GM12878 (cell line): ENCODE results near the gene DCAF8.

Experiments
- BCLAF1 ChIP-seq: fragments of 450-650 bp; IDR thresholded peaks from 2 replicates; pipeline ENCODE4 v1.6.1; 2017; ENCODE audit warnings: antibody characterized with exemption, mild to moderate bottlenecking, moderate library complexity
- CBX5 ChIP-seq: sonication (generic); IDR thresholded peaks from 2 replicates; pipeline ENCODE4 v1.6.1; 2016; ENCODE audit warnings: low read depth, moderate library complexity, mild to moderate bottlenecking, inconsistent platforms
- CEBPB ChIP-seq, 2 experiments: fragments of 150-350 bp in 1 of 2; IDR thresholded peaks; 2 replicates each; pipeline ENCODE4 v1.6.1; 2012 to 2014; ENCODE audit warnings: low read depth in 2 of 2, low read length in 2 of 2, borderline replicate concordance in 1 of 2, inconsistent platforms in 1 of 2
- CTCF ChIP-seq, 3 experiments: IDR thresholded peaks in 2 of 3; conservative IDR thresholded peaks in 1 of 3; 2 replicates each; pipeline ENCODE4 v1.5.1; 2011; ENCODE audit warnings: low read depth in 3 of 3, low read length in 3 of 3, mild to moderate bottlenecking in 3 of 3, control low read depth in 2 of 3, moderate library complexity in 2 of 3, inconsistent platforms in 1 of 3, mixed read lengths in 1 of 3; ENCODE audit not compliant: control insufficient read depth in 2 of 3, insufficient read depth in 1 of 3; ENCODE audit errors: extremely low read depth in 1 of 3
- EZH2 ChIP-seq: IDR thresholded peaks from 2 replicates; pipeline ENCODE4 v1.6.1; 2012; ENCODE audit warnings: low read depth, mild to moderate bottlenecking, control low read depth, inconsistent platforms, low read length, borderline replicate concordance; ENCODE audit not compliant: control insufficient read depth
- MAX ChIP-seq: IDR thresholded peaks from 2 replicates; pipeline ENCODE4 v1.6.1; 2012; ENCODE audit warnings: low read depth, low read length, improper control_type of control experiment
- MTA3 ChIP-seq: IDR thresholded peaks from 2 replicates; pipeline ENCODE4 v1.6.1; 2012; ENCODE audit warnings: low read length, inconsistent platforms, borderline replicate concordance
- POLR2A ChIP-seq: IDR thresholded peaks from 2 replicates; pipeline ENCODE4 v1.6.1; 2011; ENCODE audit warnings: low read depth, mild to moderate bottlenecking, low read length
- POLR2AphosphoS5 ChIP-seq: IDR thresholded peaks from 2 replicates; pipeline ENCODE4 v1.6.1; 2011; ENCODE audit warnings: mild to moderate bottlenecking, low read length, inconsistent platforms
- SRF ChIP-seq, 2 experiments: IDR thresholded peaks; 2 replicates each; pipeline ENCODE4 v1.6.1; 2011; ENCODE audit warnings: low read depth in 2 of 2, low read length in 2 of 2, mild to moderate bottlenecking in 1 of 2, moderate library complexity in 1 of 2

- no peak for TF ChIP-seq CTCF (IDR thresholded peaks at IDR 0.05 in 2 of 3, conservative IDR thresholded peaks at IDR 0.05 in 1 of 3; ENCODE audit: control insufficient read depth in 2 of 3, extremely low read depth in 1 of 3, insufficient read depth in 1 of 3, low read depth in 3 of 3, low read length in 3 of 3)
- no peak for TF ChIP-seq BCLAF1
- no peak for TF ChIP-seq CEBPB (IDR thresholded peaks at IDR 0.05; ENCODE audit: borderline replicate concordance in 1 of 2, low read depth in 2 of 2, low read length in 2 of 2)
- no peak for TF ChIP-seq SRF (IDR thresholded peaks at IDR 0.05; ENCODE audit: low read depth in 2 of 2, low read length in 2 of 2)
- TF ChIP-seq MAX: no peak
- no peak for TF ChIP-seq POLR2A
- no peak for TF ChIP-seq EZH2
- no peak for TF ChIP-seq CBX5
- no peak for TF ChIP-seq POLR2AphosphoS5
- TF ChIP-seq MTA3: no peak
Observed at GRCh38 chr1:160260406-160261382, 1.7 kb downstream of the DCAF8 start.
